22Rv1 (cell line): ENCODE results near the gene ARHGAP42.
A peak's percentile ranks its signal among the peaks of the same experiment; 100 is the strongest.

Experiments used
- H3K27ac ChIP-seq: fragments of 450-650 bp; 2 replicates; pipeline ENCODE4 v1.5.1; 2017
- ZFX ChIP-seq: fragments of 450-650 bp; IDR thresholded peaks from 2 replicates; pipeline ENCODE4 v1.6.1; 2017; ENCODE audit warnings: antibody characterized with exemption, borderline replicate concordance
- TF ChIP-seq, protein P1 (sequence below): fragments of 450-650 bp; IDR thresholded peaks from 2 replicates; pipeline ENCODE4 v1.5.1; 2017; ENCODE audit warnings: mild to moderate bottlenecking

Gene ARHGAP42

DNA sequence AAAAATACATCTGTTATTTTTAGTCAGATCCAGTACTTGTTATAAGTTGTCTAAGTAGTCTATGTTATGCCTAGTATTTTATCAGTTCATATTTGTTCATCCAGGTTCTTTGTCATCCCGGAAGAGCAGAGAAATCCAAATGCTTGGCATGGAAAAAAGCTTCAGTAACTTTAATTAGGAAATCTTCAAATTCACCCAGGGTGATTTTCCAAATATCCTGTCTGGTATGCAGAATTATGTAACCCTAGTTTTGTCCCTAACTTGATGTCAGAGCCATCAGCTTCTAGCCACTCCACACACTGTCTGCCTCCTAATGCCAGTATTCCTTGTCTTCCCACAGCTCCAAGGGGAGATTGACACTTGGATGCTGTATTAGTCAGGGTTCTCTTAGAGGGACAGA lies 216.2 kb downstream of the ARHGAP42 start:
- TF ChIP-seq, protein P1, sequence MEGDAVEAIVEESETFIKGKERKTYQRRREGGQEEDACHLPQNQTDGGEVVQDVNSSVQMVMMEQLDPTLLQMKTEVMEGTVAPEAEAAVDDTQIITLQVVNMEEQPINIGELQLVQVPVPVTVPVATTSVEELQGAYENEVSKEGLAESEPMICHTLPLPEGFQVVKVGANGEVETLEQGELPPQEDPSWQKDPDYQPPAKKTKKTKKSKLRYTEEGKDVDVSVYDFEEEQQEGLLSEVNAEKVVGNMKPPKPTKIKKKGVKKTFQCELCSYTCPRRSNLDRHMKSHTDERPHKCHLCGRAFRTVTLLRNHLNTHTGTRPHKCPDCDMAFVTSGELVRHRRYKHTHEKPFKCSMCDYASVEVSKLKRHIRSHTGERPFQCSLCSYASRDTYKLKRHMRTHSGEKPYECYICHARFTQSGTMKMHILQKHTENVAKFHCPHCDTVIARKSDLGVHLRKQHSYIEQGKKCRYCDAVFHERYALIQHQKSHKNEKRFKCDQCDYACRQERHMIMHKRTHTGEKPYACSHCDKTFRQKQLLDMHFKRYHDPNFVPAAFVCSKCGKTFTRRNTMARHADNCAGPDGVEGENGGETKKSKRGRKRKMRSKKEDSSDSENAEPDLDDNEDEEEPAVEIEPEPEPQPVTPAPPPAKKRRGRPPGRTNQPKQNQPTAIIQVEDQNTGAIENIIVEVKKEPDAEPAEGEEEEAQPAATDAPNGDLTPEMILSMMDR: no peak
- no peak overlapping the region for H3K27ac ChIP-seq

DNA sequence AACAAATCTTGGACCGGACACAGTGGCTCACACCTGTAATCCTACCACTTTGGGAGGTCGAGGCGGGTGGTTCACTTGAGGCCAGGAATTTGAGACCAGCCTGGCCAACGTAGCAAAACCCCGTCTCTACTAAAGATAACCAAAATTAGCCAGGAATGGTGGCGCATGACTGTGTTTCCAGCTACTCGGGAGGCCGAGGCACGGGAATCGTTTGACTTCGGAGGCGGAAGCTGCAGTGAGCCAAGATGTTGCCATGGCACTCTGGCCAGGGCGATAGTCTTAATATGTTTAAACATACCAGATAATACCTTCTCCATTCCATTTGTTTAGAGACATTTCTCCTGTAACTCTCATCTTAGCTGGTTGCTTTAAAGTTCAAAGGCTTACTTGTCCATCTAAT lies 218.6 kb downstream of the ARHGAP42 start:
- TF ChIP-seq, protein P1: no peak
- no peak for TF ChIP-seq ZFX
- no peak overlapping the region for H3K27ac ChIP-seq

DNA sequence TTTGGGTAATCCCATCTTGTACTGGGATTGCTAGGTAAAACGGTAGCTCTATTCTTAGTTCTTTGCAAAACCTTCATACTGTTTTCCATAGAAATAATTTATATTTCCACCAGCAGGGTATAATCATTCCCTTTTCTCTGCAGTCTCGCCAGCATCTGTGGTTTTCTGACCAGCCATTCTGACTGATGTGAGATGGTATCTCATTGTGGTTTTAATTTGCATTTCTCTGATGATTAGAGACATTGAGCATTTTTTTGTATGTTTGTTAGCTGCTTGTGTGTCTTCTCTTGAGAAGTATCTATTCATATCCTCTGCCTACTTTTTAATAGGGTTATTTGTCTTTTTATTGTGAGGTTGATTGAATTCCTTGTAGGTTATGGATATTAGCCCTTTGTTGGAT lies 221.7 kb downstream of the ARHGAP42 start:
- H3K27ac ChIP-seq: no peak overlapping the region
- no peak for TF ChIP-seq ZFX
- TF ChIP-seq, protein P1: no peak

- no peak for TF ChIP-seq ZFX
- TF ChIP-seq, protein P1: no peak
- no peak overlapping the region for H3K27ac ChIP-seq
These were observed 223.7 kb downstream of the ARHGAP42 start for GRCh38 chr11:100910808-100911207.

- no peak overlapping the region for H3K27ac ChIP-seq
- no peak for TF ChIP-seq ZFX
- TF ChIP-seq, protein P1: no peak
These were observed 227.5 kb downstream of the ARHGAP42 start for GRCh38 chr11:100914415-100915110.

DNA sequence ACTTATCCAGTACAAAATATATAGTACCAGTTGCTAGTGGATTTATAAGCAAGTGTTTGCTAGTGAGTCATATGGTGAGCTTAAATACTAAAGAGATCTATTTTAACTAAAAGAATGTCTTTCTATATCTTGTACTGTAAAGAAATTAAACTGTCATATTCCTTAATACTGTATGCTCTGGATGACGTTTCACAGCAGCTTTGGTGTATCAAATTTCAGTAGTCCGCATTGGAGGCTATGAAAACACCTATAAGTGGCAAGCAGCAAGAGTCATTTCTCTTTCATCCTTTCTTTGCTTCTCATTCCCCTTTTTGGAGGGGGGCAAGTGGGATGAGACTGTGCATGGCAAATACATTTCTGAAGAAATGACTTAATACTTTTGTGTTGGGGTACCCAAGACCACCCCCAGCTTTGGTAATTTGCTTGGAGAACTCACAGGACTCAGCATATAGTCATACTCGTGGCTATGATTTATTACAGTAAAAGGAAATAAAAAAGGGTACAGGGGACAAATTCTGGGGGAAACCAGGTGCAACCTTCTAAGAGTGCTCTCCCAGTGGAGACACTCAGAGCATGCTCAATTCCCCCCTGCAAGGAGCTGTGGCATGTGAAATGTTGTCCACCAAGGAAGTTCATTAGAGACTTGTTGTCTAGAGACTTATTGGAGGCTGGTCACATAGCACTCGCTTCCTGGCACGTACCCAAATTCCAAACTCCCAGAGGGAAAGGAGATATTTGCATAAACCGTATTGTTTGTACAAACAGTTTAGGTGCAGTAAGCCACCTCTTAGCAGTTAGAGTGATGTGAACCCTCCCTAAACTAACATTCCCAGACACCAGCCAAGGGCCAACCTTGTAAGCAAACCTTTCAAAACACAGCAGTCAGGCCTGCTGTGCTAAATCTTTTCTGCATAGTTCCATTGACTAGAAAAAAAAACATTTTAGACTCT lies 231.7 kb downstream of the ARHGAP42 start:
- no peak for TF ChIP-seq ZFX
- TF ChIP-seq, protein P1: no peak
- H3K27ac ChIP-seq: 0 out of 2 replicates have a peak overlapping the region, but pooled peaks have one; percentile 15

DNA sequence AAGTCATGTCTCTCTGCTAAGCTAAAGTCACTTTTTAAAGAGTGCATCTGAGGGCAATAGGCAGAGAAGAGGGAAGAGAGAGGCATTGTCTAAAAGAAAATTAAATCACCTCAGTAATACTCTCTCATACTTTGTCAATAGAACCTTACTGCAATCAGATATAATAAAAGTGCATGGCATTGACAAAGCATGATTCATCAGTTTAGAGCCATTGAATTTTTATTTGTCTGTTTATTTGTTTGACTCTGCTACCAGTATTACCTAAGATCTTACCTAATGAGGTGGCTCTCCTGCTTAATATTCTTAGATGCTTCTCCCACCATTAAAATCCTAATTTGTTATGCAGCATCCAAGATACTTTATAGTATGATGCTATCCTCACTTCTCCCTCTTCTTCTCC lies 233.5 kb downstream of the ARHGAP42 start:
- no peak for TF ChIP-seq ZFX
- TF ChIP-seq, protein P1: no peak
- H3K27ac ChIP-seq: no peak overlapping the region
